Left ventricle myocardium superior (tissue), 1 donor: ENCODE data around the gene MXI1. TPM values are rescaled to one million over a fixed set of nuclear protein-coding genes. Genes with fewer than 3 reads are reported as not detected.
A peak's percentile ranks its signal among the peaks of the same experiment; 100 is the strongest.
"Not testable (repeated sequence)": the region's sequence is repeated elsewhere in the genome, so short reads cannot be mapped to it uniquely, and the experiment has no call there.

ENCODE experiments used
- ATAC-seq: fragments of 200-7000 bp; cut with Tn5 transposase; one replicate; pipeline ENCODE4 v1.9.1; 2020; ENCODE audit warnings: mild to moderate bottlenecking, moderate library complexity
- DNase-seq: peaks from one replicate; pipeline ENCODE4 v3.0.0-alpha.2; 2020
- intact Hi-C: fragments of 100-400 bp; cut with micrococcal nuclease; formaldehyde crosslinking; loops from one replicate; pipeline ENCODE4 v1.11.0; 2022
- total RNA-seq: library from RNA; stranded (reverse); fragmentation: NEBNext Ultra II Directional; extraction: Animal tissue kit (Norgen Biotek cat#: 25700); gene quantifications from one replicate; pipeline ENCODE4 v1.2.1, GENCODE V29; 2021
- donor health status: DM: no; HTN: yes; CAD: no; lungs with severe emphysema.

MXI1 gene
- total RNA-seq, 1 donor from 2014 or later = 79.8 TPM

GRCh38 chr10:110225756-110226542 is 18.5 kb downstream of the MXI1 start:
- intact Hi-C loops = loop anchor here (5.0 kb wide), 1 partner anchor 89 kb away; no protein-coding TSS in a partner anchor
- ATAC-seq = peak; percentile 71
- peak; percentile 95 for DNase-seq

DNA sequence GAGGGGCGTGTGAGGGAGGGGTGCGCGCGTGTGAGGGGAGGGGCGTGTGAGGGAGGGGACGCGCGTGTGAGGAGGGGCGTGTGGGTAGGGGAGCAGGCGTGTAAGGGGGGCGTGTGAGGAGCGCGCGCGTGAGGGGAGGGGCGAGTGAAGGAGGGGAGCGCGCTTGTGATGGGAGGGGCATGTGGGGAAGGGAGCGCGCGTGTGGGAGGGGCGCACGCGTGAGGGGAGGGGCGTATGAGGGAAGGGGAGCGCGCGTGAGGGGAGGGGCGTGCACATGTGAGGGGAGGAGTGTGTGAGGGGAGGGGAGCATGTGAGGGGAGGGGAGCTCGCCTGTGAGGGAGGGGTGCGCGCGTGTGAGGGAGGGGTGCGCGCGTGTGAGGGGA is 19.1 kb downstream of the MXI1 start:
- ATAC-seq (peak; percentile 76), DNase-seq (peak; percentile 94)
- intact Hi-C loops = loop anchor here (5.0 kb wide), 1 partner anchor 89 kb away; no protein-coding TSS in a partner anchor

GRCh38 chr10:110226926-110227641 is 19.7 kb downstream of the MXI1 start:
- ATAC-seq (peak; percentile 61), DNase-seq (peak; percentile 83)
- intact Hi-C loops = loop anchor here (5.0 kb wide), 1 partner anchor 90 kb away; no protein-coding TSS in a partner anchor

DNA sequence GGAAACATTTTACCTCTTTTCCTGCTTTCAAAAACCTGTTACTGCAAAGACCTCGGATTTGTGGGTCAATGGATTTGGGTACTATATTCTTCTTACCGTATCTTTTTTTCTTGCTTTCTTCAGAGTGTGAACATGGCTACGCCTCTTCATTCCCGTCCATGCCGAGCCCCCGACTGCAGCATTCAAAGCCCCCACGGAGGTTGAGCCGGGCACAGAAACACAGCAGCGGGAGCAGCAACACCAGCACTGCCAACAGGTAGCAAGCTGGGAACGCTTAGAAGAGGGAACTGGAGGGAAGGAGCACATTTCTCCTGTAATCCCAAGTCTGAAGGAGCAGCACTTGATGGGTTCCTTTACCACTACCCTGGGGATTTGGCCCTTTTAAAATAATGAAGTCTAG is 20.7 kb downstream of the MXI1 start:
- ATAC-seq (no peak), DNase-seq (no peak)
- intact Hi-C loops = loop anchor here (5.0 kb wide), 1 partner anchor 91 kb away; no protein-coding TSS in a partner anchor

GRCh38 chr10:110229155-110229554 is 21.8 kb downstream of the MXI1 start:
- no peak for ATAC-seq
- intact Hi-C loops = loop anchor here (5.0 kb wide), 1 partner anchor 92 kb away; no protein-coding TSS in a partner anchor

GRCh38 chr10:110233846-110234245 is 26.4 kb downstream of the MXI1 start:
- DNase-seq (no peak), ATAC-seq (no peak)
- intact Hi-C loops = loop anchor here (5.0 kb wide), 1 partner anchor 43 kb away; no protein-coding TSS in a partner anchor

More at GRCh38 chr10:110229155-110229554, 21.8 kb downstream of the MXI1 start:
- no peak for DNase-seq

GRCh38 chr10:110237894-110238480 is 30.6 kb downstream of the MXI1 start:
- intact Hi-C loops = no loop called here
- ATAC-seq (no peak), DNase-seq (no peak)

DNA sequence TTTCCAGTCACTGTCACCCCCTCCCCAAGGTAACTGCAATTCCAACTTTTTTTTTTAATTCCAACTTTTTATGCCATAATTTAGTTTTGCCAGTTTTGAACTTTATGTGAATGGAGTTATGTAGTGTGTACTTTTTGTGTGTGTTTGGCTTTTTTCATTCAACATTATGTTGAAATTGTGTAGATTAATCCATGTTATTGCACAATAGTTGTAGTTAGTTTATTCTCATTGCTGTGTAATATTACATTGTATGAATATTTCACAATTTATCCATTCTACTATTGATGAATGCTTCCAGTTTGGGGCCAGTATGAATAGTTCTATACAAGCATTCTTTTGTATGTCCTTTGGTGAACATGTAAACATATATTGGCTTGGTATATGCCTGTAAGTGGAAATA is 32.5 kb downstream of the MXI1 start:
- no peak for ATAC-seq
- intact Hi-C loops = no loop called here

GRCh38 chr10:110241407-110241806 is 34.0 kb downstream of the MXI1 start:
- ATAC-seq = peak; percentile 35
- intact Hi-C loops = no loop called here

More for the DNA sequence above, 32.5 kb downstream of the MXI1 start:
- DNase-seq = no peak

GRCh38 chr10:110241841-110242240 is 34.4 kb downstream of the MXI1 start:
- intact Hi-C loops = no loop called here
- DNase-seq (no peak), ATAC-seq (no peak)

More at GRCh38 chr10:110241407-110241806, 34.0 kb downstream of the MXI1 start:
- DNase-seq = no peak

- no peak for ATAC-seq
- no peak for DNase-seq
- intact Hi-C loops = no loop called here
These were observed 35.1 kb downstream of the MXI1 start for GRCh38 chr10:110242511-110242910.

DNA sequence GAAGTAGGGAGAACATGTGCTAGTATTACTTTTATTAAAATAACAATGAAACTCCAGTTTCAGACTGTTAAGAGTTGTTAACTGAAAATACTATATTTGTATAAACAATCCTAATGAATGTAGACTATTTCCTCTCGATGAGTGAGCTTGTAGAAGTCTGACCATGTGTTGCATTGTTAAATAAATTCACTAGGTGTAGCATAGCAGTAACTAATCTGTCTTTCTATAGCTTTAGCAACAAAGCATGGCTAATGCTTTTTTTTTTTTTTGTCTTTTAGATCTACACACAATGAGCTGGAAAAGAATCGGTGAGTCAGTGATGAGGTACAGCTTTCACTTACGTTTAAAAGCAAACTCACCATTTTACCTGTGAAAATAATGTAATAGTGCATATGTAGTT is 37.1 kb downstream of the MXI1 start:
- no peak for DNase-seq
- no peak for ATAC-seq

DNA sequence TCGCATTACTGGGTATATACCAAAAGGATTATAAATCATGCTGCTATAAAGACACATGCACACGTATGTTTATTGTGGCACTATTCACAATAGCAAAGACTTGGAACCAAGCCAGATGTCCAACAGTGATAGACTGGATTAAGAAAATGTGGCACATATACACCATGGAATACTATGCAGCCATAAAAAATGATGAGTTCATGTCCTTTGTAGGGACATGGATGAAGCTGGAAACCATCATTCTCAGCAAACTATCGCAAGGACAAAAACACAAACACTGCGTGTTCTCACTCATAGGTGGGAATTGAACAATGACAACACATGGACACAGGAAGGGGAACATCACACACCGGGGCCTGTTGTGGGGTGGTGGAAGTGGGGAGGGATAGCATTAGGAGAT is 40.4 kb downstream of the MXI1 start:
- intact Hi-C loops, ATAC-seq, DNase-seq: not testable (repeated sequence)

More for the DNA sequence above, 37.1 kb downstream of the MXI1 start:
- intact Hi-C loops = no loop called here

GRCh38 chr10:110249489-110249888 is 42.1 kb downstream of the MXI1 start:
- ATAC-seq, intact Hi-C loops, DNase-seq: not testable (repeated sequence)

DNA sequence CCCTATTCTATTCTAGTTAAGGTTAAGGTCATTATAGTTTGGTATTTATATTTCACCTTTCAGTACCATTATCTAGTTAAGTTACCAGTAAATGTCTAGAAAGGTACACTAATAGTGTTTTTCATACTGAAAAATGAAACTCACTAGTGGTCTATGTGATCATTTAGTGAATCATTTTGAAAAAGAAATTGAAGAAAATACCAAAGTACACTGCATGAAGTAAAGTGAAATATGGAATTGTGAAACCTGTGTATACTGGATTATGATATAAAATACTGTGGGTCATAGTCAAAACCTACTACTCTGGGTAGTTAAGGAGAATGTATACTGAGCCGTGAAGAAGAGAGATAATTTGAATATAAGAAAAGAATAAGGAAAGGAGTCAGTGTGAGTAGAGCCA is 44.0 kb downstream of the MXI1 start:
- DNase-seq, ATAC-seq, intact Hi-C loops: not testable (repeated sequence)

- ATAC-seq (no peak), DNase-seq (no peak)
- intact Hi-C loops = no loop called here
These were observed 44.7 kb downstream of the MXI1 start for GRCh38 chr10:110252151-110252550.

DNA sequence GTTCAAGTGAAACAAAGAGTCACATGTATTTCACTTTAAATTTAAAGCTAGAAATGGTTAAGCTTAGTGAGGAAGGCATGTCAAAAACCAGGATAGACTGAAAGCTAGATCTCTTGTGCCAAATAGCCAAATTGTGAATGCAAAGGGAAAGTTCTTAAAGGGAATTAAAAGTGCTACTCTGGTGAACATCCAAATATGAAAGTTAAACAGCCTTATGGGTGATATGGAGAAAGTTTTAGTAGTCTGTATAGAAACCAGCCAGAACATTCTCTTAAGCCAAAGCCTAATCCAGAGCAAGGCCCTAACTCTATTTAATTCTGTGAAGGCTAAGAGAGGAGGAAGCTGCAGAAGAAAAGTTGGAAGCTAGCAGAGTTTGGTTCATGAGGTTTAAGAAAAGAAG is 47.1 kb downstream of the MXI1 start:
- intact Hi-C loops = no loop called here
- no peak for ATAC-seq
- no peak for DNase-seq

DNA sequence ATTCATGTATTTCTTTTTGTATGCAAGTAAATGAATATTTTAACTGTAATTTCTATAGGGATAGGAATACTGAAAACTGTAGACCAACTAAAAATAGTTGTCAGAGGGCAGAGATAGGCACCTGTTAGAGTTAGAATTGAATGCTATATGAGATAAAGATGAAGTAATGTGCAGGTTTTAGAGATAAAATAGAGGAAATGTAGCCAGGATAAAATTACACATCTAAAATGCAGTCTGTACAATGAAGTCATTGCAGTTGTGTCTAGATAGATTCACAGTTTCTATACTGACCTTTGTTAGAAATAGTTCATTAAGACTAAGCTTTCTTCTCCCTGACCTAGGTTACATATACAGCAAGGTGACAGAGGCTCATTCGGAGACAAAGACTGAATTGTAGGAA is 51.1 kb downstream of the MXI1 start:
- no peak for DNase-seq
- ATAC-seq = no peak
- intact Hi-C loops = no loop called here

DNA sequence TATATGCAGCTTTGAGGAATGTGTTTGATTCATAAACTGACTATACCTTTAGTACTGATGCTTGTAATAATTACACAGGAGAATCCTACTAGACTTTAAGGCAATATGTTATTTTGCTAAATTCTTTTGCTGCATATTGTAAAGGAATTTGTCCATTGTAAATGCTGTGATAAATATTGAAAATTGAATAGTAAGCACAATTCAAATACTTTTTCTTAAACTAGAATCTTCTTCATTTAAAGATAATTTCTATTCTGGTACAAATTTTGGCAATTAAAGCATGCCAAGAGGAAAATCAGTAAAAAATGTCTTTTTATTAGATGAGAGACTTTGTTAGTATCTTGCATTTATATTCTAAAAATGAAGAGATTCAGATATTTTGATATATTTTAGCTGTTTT is 51.9 kb downstream of the MXI1 start:
- no peak for ATAC-seq
- DNase-seq = no peak
- intact Hi-C loops = no loop called here
